Measurements from ENCODE around the gene DTWD2.
"Not testable (repeated sequence)": the region's sequence is repeated elsewhere in the genome, so short reads cannot be mapped to it uniquely, and the experiment has no call there.

DTWD2 gene

DNA sequence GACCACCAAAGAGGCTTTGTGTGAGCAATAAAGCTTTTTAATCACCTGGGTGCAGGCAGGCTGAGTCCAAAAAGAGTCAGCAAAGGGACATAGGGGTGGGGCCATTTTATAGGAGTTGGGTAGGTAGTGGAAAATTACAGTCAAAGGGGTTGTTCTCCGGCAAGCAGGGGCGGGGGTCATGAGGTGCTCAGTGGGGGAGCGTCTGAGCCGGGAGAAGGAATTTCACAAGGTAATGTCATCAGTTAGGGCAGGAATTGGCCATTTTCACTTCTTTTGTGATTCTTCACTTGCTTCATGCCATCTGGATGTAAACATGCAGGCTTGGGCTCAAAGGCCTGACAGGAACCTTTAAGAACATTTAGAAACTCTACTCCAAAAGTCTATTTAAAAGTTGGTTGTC is 36.0 kb downstream of the DTWD2 start:
- DNase-seq (ENCODE audit: low read depth in 2 of 2), result not testable (repeated sequence)

DNA sequence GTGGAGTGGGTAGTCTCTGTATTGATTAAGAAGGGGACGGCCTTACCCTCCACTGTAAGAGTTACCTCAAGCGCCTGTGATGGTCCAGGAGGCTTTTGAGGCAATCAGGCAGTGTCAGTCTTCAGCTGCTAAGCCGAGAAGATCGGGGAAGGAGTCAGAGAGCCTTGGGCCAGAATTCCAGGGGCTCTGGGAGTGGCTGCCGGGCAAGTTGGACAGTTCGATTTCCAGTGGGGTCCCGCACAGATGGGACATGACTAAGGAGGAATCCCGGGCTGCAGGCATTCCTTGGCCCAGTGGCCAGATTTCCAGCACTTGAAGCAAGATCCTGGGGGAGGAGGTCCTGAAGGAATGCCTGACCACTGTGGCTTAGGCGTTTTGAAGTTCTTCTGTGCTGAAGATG is 38.0 kb downstream of the DTWD2 start:
- not testable (repeated sequence) for DNase-seq (ENCODE audit: low read depth in 2 of 2)

DNA sequence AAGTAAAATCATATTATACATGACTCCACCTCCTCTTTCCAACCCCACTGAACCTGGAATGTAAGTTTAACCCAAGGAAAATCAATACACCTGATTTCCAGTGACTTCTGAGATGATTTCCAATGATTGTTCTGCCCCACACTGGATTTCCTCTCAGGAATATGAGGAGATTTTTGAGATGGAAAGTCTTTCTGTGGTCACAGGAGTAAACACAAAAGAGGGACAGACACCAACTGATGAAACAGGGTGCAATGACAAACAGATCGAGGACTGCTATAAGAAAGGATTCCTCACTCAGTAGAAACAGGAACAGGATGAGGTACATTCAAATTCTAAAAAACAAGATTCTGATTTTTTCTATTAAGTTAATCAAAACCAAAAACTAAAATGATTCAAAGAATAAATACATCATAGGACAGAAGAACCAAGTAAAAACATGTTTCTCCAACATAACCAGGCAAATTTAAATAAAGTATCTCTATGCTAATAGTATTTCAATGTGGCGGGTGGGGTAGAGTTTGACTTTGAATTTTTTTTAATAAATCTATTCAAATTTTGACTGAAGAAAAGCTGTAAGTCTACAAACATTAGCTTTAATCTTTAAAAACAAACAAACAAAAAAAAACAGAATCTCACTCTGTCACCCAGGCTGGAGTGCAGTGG is 42.1 kb downstream of the DTWD2 start:
- no peak for DNase-seq (ENCODE audit: low read depth in 2 of 2)

DNA sequence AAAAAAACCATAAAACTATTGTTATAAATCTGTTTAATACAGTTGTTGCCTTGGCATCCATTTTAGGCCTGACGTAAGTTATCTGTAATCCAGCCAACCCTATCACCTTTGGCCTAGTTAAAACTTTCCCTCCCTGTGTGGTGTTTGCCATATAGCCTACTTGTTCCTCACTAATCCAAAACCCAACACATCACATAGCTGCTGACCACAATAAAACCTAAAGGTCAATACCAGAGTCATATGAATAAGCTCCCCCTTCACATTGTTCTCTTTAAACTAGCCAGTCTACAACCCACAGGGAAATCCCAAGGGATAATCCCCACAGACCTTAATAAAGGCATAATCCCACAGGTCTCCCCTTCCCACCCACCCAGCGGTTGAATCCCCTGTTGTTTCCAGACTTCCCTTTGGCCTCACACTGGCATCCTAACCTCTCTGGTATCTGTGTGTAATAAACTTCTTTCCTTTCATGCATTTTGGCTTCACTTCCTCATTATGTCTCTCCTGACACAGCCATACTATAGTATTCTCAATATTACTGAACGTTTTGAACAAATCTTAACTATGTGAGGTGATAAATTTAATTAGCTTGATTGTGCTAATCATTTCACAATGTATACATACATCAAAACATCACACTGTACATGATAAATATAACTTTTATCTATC is 50.8 kb downstream of the DTWD2 start:
- DNase-seq (ENCODE audit: low read depth in 2 of 2), result no peak

DNA sequence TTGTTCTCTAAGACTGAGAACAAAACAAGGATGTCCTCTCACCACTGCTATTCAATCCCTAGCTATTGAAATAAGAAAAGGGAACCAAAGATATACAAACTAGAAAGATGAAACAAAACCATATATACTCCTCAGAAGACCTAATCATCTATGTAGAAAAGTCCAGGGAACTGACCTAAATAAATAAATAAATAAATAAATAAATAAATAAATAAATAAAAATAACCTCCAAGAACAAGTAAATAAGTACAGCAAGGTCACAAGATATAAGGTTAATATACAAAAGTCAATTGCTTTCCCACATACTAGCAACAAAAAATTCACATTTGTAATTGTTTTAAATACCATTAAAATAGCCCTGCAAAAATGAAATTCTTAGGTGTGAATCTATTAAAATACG is 54.6 kb downstream of the DTWD2 start:
- DNase-seq (ENCODE audit: low read depth in 2 of 2), result no peak

DNA sequence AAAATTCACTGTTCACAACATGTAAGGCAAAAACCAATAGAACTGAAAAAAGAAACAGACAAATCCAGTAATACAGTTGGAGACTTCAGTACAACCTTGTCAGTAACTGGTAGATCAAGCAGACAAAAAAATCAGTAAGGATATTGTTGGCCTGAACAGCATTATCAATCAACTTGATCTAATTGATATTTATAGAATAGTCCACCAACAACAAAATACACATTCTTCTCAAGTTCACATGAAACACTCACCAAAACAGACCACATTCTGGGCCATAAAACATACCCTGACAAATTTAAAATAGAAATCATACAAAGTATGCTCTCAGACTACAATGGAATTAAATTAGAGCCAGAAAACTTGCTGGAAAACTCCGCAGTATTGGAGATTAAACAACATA is 56.8 kb downstream of the DTWD2 start:
- no peak for DNase-seq (ENCODE audit: low read depth in 2 of 2)

DNA sequence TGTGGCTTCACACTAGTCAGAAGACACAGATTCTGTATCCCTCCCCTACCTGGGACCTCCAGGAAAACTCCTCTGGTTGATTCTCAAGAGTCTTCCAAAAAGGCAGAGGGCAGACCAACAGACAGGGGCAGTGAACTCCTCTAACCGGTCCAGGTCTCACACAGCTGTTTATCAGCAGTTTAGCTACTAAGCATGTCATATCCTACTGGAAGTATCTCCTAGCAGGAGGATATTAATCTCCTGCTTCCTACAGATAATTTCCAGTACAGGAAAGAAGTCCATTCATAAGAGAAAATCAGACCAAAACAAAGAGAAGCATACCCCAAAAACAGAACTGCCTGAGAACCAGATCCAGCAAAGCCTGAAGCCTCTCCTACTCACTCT is 64.3 kb downstream of the DTWD2 start:
- no peak for DNase-seq (ENCODE audit: low read depth in 2 of 2)

DNA sequence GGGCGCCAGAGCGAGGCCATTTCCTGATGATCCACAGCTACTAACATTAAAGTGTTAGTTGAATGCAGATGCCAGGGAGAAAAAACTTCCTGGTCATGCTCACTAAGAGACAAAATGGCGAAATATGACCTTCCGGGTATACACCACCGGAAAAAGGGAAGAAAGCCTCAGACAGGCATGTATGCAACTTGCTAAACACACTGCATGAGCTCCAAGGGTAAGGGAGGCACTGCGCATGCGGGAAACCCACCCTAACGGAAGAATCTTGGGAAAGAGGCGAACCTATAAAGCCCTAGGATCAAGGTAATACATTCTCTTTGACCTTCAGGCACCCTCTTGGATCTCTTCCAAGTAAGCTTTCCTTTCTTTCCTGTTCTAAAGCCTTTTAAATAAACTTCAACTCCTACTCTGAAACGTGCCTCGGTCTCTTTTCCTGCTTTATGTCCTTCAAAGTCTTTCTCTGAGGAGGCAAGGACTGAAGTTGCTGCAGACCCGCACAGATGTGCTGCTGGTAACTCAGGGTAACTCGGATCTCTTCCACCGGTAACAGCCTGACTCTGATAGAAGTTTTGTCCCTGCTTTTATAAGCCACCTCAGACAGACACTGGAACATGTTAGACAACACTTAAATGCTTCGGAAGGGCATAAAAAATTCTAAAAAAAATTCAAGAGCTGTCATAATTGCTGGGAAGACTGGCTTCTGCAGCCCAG is 64.9 kb downstream of the DTWD2 start:
- no peak for DNase-seq (ENCODE audit: low read depth in 2 of 2)

DNA sequence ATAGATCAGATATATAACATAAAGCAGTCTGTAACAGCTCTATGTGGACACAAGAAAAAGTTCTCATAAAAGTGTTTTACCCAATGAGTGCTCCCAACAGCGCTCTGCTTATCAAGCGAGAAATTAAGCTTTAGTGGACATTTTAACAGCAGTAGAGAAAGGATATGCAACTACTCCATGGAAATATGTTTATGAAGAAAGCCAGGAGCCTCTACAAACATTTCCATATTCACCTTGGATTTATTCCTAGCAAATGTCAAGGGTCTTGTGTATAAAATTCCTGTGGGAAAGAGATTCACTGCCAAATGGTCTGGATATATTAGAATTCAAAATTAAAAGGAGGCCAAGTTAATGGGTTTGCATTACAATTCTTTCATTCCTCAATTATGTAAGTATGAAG is 66.5 kb downstream of the DTWD2 start:
- DNase-seq (ENCODE audit: low read depth in 2 of 2), result no peak

DNA sequence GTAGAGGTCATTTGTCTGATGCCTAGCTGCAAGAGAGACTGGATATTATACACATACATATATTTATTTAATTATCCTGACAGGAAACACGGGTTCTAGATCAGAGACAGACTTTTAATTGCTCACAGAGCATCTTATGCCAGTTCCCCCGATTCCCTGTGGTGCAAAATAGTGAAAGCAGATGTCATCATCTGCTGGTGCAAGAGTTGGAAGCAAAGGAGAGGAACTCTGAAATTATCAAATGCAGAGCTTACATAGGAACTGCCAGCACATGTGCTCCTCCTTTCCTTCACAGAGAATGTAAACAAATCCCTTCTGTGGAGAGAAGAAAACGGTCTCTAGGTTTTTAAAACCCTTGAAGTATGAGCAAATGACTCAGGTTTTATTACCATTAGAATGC is 69.3 kb downstream of the DTWD2 start:
- DNase-seq (ENCODE audit: low read depth in 2 of 2), result no peak

DNA sequence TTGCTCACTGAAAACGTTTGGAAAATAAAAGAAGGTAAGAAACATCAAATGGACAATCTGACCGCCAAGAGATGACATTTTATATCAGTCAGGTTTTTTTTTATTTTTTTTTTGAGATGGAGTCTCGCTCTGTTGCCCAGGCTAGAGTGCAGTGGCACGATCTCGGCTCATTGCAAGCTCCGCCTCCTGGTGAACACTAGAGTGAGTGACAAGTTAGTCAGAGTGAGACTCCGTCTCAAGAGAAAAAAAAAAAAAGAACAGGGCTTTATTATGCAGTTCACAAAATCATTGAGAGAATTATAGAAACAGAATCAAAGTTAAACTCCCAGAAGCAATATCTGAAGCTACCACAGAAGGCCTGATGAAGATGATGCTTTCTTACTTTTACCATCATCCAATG is 70.1 kb downstream of the DTWD2 start:
- DNase-seq (ENCODE audit: low read depth in 2 of 2), result no peak

DNA sequence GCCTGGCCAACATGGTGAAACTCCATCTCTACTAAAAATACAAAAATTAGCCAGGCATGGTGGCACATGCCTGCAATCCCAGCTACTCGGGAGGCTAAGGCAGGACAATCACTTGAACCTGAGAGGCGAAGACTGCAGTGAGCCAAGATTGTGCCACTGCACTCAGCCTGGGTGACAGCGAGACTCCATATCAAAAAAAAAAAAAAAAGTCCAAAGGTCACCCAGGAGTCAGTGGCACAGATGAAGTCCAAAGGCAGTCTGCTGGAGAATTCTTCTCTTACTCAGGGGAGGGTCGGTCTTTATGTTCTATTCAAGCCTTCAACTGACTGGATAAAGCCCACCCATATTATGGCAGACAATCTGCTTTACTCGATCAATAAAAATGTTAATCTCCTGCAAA is 80.8 kb downstream of the DTWD2 start:
- not testable (repeated sequence) for DNase-seq (ENCODE audit: low read depth in 2 of 2)

DNA sequence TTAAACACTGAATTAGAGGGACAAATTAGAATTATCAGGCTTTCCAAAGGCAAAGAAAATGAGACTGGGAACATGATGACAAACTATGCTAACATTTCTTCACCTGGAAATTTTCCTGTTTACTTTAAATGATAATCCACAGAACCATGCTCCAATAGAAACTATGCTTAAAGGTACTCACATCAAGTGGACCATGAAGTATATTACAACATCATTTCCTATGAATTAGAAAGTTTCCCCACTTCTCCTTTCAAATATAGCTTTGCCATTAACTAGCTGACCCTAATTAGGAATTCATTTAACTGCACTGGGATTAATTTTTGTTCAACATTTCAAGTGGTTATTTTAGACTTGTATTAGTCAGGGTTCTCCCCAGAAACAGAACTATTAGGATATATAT is 81.4 kb downstream of the DTWD2 start:
- no peak for DNase-seq (ENCODE audit: low read depth in 2 of 2)

DNA sequence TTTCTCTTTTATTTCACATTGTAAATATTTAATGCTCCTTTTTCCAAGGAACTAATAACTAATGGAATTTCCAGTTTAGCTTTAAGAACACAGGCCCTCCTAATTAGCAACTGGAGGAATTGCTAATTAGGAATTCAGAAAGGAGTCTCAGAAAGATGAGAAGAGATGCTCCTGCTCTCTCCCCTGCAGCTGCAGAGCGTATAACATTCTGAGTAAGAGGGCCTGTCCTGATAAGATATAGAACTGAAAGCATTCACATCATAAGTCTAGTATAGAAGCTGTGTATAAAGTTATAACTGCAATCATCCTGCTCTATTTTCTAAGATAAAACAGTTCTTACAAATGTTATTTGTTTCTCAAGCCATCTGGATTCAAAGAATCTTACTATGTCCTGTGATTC is 83.2 kb downstream of the DTWD2 start:
- no peak for DNase-seq (ENCODE audit: low read depth in 2 of 2)

DNA sequence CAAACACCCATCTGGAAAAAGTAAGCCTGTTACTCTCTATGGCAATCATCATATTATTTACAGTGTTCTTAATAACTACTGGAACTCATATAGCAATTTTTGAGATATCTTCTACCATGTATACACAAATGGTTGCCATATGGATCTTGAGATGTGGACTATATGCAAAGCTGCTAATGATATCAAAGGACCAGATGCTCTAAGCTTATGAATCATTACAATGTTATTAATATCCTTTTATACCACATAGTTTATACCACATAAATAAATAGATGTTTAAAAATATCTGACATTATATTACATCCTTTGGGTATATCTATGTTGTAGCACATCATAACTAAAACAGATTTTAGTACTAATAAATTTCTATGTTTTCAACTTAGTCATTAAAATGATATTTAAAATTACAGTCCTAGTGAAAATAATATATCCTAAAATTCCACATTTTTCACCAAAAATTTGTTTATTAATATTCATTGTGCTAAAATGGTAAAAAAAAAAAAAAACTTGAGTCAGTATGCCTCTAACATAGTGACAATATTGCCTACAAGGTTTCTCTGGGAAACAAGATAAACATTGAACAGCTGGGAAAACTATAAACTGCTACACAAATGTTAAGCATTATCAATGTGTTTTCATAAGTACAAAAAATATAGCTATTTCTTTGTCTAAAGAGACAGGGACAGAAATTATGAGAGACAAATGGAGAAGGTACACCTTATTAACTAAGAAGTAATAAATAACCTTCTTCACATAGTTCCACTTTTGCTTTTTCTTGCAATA is 85.5 kb downstream of the DTWD2 start:
- no peak for DNase-seq (ENCODE audit: low read depth in 2 of 2)

DNA sequence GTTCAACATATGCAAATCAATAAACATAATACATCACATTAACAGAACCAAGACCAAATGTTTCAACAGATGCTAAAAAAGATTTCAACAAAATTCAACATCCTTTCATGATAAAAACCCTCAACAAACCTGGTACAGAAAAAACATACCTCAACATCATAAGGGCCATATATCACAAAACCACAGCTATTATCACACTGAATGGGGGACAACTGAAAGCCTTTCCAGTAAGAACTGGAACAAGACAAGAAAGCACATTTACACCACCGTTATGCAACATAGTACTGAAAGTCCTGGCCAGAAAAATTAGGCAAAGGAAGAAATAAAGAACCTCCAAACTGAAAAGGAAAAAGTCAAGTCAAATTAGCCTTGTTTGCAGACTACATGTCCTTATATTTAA is 93.6 kb downstream of the DTWD2 start:
- DNase-seq (ENCODE audit: low read depth in 2 of 2), result no peak

DNA sequence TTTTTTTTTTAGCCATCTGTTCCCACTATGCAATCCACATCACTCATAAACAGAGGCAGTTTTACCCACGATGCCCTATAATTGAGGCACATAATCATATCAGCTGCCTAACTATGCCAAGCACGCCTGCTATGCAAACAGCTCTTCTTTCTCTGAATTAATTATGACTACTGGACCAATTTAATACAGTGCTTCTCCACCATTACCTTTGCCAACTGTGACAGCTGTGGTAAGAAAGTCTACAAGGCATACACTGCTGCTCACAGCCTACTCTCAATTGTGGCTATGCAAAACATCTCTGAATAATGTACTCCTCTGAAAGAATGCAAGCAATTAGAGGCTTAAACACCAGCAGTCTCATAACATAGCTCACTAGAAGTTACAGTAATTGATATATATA is 97.1 kb downstream of the DTWD2 start:
- DNase-seq (ENCODE audit: low read depth in 2 of 2), result no peak

DNA sequence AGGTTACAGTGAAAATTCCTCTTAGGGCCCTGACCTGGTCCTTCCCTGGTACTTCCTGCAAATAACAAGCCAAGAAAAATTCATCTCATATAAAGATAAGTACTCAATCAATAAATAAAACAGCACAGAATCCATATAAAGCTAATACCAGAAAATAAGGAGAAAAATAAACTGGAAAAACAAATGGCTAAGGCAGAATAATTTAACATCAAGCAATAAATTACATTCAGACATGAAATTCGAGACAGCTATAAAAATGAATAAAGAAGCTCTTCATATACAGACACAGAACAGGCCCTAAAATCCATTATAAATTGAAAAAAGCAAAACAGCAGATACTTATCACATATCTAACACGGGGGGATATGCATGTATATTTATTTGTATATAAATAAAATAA is 99.2 kb downstream of the DTWD2 start:
- DNase-seq (ENCODE audit: low read depth in 2 of 2), result no peak

DNA sequence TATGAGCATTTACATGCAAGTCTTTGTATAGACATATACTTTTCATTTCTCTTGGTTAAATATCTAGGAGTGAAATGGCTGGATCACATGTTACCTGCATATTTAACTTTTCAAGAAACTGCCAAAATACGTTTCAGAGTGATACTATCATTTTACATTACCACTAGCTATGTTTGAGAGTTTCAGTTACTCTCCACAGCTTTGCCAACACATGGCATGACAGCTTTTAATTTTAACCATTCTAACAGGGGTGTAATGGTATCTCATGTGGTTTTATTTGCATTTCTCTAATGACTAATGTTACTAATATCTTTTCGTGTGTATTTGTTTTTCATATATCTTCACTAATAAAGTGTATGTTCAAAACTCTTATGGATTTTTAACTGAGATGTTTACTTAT is 99.8 kb downstream of the DTWD2 start:
- no peak for DNase-seq (ENCODE audit: low read depth in 2 of 2)

DNA sequence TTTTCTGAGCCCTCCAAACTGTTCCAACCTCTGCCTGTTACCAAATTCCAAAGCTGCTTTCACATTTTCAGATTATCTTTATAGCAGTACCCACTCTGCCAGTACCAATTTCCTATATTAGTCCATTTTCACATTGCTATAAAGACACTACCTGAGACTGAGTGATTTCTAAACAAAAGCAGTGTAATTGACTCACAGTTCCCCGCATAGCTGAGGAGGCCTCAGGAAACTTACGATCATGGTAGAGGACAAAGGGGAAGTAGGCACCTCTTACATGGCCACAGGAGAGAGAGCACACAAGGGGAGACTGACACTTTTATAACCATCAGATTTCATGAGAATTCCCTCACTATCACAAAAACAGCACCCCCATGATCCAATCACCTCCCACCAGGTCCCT is 105.0 kb downstream of the DTWD2 start:
- no peak for DNase-seq (ENCODE audit: low read depth in 2 of 2)

DNA sequence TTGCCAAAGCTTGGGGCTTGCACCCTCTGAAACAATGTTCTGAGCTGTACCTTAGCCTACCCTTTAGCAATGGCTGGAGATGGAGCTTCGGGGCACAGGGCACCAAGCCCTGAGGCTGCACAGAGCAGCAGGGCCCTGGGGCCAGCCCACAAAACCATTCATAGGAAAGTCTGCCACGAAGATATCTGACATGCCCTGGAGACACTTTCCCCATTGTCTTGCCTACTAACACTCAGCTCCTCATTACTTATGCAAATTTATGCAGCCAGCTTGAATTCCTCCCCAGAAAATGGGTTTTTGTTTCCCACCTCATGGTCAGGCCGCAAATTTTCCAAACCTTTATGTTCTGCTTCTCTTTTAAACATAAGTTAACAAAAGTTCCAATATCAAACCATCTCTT is 105.7 kb downstream of the DTWD2 start:
- DNase-seq (ENCODE audit: low read depth in 2 of 2), result no peak

DNA sequence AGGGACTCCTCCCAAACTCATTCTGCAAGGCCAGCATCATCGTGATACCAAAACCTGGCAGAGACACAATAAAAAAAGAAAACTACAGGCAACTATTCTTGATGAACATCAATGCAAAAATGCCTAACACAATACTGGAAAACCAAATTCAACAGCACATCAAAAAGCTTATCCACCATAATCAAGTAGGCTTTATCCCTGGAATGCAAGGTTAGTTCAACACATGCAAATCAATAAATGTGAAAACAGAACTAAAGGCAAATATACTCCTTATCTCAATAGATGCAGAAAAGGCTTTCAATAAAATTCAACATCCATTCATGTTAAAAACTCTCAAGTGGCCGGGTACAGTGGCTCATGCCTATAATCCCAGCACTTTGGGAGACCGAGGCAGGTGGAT is 111.5 kb downstream of the DTWD2 start:
- not testable (repeated sequence) for DNase-seq (ENCODE audit: low read depth in 2 of 2)

DNA sequence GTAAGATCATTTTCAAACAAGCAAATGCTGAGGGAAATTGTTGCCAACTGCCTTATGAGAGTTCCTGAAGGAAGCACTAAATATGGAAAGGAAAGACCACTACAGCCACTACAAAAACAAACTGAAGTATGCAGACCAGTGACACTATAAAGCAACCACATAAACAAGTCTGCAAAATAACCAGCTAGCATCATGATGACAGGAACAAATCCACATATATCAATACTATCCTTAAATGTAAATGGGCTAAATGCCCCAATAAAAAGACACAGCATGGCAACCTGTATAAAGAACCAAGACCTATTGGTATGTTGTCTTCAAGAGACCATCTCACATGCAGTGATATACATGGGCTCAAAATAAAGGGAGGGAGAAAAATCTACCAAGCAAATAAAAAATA is 113.2 kb downstream of the DTWD2 start:
- DNase-seq (ENCODE audit: low read depth in 2 of 2), result no peak

Data from stimulated activated CD4-positive, alpha-beta T cell treated with anti-CD3 and anti-CD28 coated beads, Interleukin-4, amount 100 ng/mL, for 48 hours (primary cell).